GM20000 (cell line): ENCODE results near the gene HMCN2.
A peak's percentile ranks its signal among the peaks of the same experiment; 100 is the strongest.

Experiments
- DNase-seq: peaks from one replicate; pipeline ENCODE4 v3.0.0; 2012; ENCODE audit warnings: low spot score
- TF ChIP-seq, protein P1 (sequence below): IDR thresholded peaks from 2 replicates; pipeline ENCODE4 v1.5.1; 2012; ENCODE audit warnings: mild to moderate bottlenecking, control low read depth; ENCODE audit errors: extremely low read depth, missing control alignments

Gene HMCN2

DNA sequence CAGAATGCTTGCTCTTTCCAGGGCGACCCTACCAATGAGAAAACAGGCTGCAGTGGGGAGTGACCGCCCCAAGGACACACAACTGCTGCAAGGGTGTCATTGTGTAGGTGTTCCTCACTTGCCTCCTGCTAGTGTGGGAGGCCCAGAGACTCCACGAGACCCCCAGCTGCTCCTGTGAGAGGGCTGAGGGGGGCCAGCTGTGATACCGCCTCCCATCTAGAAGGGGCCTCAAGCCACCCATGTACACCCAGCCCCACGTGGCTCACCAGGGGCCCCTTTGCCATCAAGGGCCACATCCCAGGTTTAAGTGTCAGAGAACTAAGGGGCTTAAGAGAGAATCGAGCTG lies 177.9 kb downstream of the HMCN2 start:
- TF ChIP-seq, protein P1, sequence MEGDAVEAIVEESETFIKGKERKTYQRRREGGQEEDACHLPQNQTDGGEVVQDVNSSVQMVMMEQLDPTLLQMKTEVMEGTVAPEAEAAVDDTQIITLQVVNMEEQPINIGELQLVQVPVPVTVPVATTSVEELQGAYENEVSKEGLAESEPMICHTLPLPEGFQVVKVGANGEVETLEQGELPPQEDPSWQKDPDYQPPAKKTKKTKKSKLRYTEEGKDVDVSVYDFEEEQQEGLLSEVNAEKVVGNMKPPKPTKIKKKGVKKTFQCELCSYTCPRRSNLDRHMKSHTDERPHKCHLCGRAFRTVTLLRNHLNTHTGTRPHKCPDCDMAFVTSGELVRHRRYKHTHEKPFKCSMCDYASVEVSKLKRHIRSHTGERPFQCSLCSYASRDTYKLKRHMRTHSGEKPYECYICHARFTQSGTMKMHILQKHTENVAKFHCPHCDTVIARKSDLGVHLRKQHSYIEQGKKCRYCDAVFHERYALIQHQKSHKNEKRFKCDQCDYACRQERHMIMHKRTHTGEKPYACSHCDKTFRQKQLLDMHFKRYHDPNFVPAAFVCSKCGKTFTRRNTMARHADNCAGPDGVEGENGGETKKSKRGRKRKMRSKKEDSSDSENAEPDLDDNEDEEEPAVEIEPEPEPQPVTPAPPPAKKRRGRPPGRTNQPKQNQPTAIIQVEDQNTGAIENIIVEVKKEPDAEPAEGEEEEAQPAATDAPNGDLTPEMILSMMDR: no peak
- no peak for DNase-seq

DNA sequence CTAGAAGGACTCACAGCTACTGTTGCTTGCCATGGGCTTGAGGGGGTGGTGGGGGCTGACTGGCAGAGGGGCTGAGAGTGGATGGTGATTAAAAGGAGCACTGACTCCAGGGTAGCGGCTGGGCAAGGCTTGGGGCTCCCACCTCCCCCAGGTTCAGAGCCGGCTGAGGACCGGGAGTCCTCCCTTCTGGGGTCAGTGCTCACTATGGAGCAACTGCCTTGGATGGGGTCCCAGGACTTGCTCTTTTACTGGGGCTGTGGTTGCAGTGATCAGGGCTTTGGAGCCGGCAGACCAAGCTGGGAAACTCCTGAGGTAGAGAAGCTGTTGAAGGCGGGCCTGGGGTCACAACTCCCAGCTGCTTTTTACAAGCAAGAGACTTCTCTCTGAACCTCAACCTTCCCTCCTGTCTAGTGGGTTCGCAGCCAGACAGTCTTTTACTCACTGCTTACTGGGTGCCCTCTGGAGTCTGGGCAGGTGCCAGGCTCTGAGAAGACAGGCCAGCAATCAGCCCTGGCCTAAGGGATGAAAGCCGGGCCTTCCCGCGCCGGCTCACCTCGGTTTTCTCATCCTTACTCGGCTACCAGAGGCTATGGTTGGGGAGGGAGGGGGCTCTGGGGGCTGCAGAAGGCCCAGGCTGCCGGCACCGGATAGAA lies 178.4 kb downstream of the HMCN2 start:
- DNase-seq: no peak
- TF ChIP-seq, protein P1: no peak

DNA sequence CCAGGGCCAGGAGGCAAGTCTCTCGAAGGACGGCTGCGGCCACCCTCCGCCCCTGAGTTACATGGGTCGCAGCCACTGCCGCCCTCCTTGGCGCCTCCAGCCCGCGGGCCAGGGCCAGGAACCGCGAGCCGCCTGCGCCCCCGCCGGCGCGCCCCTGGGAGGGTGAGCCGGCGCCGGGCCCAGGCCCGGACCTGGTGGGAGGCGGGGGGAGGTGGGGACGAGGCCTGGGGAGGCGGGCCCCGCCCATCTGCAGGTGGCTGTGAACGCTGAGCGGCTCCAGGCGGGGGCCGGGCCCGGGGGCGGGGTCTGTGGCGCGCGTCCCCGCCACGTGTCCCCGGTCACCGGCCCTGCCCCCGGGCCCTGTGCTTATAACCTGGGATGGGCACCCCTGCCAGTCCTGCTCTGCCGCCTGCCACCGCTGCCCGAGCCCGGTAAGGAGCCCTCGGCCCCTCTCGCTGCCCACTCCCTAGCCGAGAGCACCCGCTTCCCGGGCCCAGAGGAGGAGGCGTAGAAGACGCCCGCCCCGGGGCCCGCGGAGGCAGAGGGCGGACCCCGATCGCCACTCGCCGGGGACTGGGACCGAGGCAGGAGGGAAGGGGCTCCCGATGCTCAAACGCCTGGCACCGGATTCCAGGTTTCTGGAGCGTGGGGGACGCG lies 179.1 kb downstream of the HMCN2 start, which contains the start of gene ASS1:
Gene ASS1, plus strand, starts transcription at position 397 of the 657 bp plus-strand sequence. CDS start 7,268 bp downstream, outside the sequence.
- TF ChIP-seq, protein P1: no peak
- peak; percentile 79 for DNase-seq

DNA sequence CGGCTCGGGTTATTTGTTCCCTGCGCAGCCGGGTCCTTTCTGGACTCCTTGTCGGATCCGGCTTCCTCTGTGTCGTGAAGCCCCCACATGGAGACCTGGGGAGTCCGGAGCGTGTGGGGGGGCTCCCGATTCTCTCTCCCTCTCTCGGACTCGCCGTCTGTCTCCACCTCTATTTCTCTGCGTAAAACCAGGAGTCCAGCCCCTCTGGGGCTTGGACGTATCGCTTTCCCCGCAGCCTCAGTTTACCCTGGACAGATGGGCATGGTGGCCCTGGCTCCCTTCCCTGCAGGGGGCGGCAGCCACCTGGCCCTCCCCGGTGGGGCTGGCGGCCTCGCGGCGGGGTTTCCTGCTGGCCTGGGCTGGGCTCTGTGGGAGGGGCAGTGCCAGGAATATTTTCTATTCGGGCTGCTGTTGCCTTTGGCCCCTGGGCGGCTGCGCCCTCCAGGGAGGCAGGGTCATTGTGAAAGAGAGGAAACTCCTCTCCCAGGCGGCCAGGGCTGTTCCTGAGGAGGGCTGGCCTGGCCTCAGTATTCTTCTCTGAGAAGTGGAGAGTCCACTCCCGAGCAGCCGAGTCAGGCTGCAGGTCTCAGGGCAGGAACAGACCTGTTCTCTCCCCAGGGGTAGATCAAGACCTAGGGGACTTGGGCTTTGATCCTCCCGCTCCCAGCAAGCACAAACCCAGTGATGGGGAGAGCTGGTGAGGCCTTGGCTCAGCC lies 179.9 kb downstream of the HMCN2 start:
- no peak for DNase-seq
- TF ChIP-seq, protein P1: no peak

DNA sequence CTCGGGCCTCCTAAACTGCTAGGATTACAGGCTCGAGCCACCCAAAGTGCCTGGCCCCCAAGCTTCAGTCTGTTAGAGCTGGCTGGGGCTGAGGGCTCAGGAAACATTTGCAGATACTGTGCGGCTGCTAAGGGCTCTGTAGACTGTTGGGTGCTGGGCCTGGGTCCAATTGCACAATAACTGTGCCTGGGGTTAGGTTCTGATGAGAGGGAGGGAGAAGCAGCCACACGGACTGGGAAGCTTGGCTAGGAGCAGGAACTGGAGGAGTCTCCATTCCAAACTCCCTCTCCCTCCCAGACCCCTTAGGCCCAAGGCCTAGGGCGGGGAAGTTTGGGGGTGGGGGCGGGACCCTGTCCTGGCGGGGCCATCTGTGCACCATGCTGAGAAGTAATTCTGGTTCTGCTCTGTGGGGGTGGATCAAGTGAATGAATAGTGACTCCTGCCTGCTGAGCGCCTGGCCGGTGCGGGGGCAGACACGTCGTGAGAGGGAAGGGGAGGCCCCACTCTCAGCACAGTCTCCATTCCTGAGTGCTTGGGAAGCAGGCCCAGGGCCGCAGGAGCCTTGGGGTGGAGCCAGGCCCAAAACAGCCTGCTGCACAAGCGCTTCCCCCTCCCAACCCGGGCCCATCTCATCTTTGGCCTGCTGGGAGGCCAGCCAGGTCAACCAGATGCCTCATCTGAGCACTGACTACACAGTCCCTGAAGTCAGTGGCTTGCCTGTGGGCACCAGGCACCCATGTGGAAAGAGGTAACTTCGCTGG lies 180.7 kb downstream of the HMCN2 start:
- DNase-seq: no peak
- TF ChIP-seq, protein P1: no peak

DNA sequence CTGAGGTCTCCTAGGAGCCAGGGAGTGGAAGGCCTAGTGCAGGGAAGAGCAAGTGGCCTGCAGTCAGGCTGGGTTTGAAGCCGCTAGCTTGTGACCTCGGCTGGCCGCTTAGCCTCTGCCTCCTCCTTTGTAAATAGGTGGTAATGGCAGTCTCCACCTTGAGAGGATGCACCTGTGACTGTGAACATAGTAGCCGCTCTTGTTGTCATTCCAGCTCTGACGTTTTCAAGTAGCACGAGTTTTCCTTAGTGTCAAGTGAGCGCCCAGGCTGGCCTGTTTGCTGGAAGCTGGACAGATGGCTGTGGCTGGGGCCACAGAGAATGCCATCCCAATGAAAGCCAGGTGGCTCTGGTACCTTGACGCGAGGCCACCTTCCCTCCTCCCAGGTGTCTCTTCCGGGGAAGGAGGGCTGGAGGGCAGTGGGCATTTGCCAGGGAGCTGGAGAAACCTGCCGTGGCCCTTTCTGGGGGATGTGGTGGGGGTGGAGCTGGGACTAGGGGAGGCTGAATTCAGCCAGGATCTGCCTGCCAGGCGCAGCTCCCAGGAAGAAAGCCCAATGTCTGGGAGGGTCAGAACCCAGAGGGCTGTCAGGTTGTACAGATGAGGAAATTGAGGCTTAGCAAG lies 181.7 kb downstream of the HMCN2 start:
- TF ChIP-seq, protein P1: no peak
- no peak for DNase-seq
